ENCODE data around the gene SHMT1.
"Not testable (repeated sequence)": the region's sequence is repeated elsewhere in the genome, so short reads cannot be mapped to it uniquely, and the experiment has no call there.

SHMT1 gene

DNA sequence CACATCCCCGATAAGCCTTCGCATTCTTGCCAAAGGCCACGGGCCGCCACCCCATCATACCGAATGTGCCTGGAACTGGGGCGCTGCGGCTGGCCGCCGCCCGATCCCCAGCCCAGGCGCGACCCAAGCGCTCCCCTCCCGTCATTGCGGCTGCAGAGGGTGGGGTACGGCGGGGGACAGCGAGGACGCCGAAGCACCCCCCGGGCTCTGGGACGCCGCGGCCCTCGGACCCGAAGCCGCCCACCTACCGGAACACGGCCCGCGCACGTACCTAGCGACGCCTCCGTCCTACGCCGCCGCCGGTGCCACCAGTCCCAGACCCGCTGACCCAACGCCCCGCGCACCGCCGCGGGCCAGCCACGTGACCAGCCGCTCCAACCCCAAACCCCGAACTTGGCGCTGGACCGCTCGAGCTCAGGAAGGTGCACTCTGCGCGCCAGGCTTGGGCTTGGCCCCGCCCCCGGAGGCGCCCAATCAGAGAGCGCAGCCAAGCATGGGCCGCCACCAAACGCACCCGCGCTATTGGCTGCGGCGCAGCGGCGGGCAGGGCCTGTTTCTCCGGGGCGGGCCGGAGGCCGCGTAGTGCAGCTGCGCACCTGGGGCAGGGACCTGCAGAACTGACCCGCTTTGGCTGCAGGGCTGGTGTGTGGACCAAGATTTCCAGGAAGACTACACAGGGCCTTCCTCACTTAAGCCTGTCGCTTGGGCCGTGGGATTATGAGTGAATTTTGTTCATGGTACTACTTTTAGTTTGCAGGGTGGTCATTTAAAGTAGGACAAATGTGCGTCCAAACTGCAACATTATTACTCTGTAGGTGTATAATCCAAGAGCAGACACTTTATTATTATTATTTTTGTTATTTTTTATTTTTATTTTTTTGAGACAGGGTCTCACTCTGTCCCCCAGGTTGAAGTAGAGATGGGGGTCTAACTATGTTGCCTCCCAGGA is at the start of gene SHMT1:
TSS of gene SHMT1 (minus strand) at position 450 of the 949 bp plus-strand sequence. CDS start 7,569 bp downstream, outside the sequence.
- DNase-seq = peak; percentile 91

DNA sequence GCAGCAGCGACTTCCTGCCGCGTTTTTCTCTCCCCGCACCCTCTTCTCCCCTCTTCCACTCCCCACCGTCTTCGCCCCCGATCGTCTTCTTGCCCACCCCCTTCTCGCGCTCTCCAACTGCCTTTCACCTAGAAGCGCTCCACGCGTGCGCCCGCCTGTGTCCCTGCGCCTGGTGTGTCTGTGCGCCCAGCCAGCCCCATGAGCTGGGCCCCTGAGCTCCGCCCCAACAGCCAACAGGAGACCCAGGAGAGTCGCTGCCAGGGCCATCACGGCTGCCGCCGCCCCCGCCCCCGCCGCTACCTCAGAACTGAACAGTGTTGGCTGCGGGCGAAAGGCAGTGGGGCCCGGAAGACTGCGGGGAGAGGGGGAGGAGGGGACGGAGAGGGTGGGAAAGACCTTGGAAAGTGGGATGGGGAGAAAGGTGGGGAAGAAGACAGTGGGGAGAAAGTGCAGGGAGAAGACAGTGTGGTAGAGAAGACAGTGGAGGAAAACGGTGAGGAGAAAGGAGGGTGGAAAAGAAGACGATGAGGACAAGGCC is 48.7 kb upstream of the SHMT1 start:
- DNase-seq = not testable (repeated sequence)

DNA sequence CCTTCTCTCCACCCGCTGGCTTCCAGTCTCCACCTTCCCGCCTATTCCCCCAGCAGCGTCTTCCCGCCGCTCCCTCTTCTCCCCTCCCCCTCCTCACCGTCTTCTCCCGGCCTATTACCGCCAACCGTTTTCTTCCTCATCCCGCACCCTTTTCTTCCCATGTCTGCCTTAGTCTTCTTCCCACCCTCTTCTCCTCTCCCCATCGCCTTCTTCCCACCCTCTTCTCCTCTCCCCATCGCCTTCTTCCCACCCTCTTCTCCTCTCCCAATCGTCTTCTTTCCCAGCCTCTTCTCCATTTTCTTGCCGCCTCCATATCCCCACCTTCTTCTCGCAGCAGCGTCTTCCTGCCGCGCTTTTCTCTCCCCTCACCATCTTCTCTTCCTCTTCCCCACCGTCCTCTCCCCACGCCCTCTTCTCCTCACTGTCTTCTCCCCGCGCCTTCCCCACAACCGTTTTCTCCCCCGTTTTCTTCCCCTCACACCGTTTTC is 48.1 kb upstream of the SHMT1 start:
- peak; percentile 45 for DNase-seq

DNA sequence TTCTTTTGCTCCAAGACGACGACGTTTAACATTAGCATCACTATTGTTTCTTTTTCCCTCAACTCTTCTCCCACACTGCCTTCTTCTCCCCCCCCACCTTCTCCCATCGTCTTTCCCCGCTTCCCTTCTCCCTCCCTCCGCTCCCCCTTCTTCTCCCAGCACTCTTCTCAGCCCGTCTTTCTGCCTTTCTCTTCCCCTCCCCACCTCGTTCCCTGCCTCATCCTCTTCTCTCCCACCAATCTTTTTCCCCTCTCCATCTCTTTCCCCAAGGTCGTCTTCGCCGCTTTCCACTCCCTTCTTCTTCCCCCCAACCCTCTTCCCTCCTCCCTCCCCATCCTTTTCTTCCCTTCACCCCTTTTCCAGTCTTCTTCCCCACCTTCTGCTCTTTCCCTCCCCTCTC is 47.4 kb upstream of the SHMT1 start:
- DNase-seq = not testable (repeated sequence)

DNA sequence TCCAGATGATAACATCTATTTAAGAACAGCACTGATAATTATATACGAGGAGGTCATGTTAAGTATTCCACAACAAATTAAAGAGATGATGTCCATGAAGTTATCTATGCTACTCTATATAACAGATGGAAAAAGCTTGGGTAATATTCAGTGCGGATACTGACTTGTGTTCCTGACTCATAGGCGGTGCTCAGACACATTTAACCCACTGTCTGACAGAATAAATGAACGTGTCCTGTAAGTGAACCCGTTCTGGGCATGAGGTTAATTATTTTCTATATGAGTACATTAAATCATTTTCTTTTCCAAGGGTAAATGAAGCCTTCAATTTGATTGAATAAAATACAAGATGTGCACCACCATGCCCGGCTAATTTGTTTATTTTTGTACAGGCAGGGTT is 46.0 kb upstream of the SHMT1 start:
- DNase-seq = not testable (repeated sequence)

DNA sequence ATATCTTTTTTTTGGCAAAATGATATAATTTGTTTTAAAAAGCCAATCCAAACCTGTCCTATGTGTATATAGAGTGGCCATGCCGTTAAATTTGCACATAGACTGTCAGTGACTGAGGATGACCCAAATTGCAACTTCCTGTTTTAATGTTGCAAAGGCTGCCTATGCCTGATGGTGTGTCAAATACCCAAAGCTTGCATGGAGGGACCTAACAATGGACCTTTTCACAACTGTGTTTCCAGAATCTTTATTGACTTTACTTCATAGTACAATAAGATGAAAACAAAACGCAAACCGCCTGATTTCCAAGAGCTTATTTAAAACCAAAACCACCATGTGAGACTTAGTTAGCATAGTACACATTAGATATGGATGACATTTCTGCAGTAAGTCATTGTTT is 45.6 kb upstream of the SHMT1 start:
- not testable (repeated sequence) for DNase-seq

DNA sequence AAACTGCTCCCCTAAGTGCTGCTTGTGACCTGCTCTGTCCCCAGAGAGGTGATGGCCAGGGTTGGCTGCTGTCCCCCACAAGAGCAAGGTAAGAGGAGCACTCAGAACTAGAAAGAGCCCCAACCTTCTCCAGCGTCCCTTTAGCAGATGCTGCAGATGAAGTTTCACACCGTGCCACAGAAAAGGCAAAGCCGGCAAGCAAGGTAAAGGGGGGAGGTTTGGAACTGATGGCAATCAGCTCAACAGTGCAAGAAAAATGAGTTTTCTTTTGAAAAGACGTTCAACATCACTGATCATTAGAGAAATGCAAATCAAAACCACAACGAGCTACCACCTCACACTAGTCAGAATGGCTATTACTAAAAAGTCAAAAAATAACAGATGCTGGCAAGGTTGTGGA is 40.3 kb upstream of the SHMT1 start:
- DNase-seq = not testable (repeated sequence)

DNA sequence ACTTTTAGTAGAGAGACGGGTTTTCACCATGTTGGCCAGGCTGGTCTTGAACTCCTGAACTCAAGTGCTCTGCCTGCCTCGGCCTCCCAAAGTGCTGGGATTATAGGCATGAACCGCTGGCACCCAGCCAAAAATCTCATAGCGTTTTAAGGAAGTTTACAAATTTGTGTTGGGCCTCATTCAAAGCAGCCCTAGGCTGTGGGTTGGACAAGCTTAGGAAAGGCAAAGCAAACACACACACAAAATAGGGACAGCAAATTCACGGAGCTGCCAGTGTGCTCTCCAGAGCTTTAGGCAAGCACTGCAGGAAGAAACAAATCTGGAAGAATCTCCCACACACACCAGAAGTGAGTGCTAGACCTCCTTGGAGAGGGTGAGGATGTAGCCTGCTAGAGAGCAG is 39.8 kb upstream of the SHMT1 start:
- not testable (repeated sequence) for DNase-seq

DNA sequence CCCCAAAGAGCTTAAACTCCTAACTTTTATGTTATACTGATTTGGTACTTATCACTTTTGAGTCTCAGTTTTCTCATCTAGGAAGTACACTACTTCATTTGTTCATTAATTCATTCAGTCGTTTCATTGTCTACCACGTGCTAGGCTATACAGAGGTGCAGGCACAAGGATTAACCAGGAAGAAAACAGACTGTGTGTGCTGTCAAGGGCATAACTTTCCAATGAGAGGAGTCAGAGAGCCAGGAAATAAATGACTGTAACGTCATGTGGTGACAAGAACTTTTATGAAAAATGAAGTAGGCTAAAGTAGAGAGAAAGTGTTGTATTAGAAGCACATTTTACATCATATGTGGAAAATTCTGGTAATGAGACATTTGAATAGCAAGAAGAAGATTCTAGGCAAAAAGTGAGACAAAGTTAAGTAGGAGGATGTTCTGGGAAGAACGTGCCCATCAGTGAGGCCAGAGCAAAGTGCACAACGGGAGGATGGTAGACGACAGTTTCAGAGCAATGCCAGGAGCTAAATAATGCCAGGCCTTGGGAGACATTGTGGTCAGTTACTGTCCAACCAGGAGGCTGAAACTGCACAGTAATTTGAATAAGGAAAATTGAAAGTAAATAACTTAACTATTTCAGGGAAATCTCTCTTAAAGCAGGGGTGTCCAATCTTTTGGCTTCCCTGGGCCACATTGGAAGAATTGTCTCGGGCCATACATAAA is 38.7 kb upstream of the SHMT1 start:
- not testable (repeated sequence) for DNase-seq

DNA sequence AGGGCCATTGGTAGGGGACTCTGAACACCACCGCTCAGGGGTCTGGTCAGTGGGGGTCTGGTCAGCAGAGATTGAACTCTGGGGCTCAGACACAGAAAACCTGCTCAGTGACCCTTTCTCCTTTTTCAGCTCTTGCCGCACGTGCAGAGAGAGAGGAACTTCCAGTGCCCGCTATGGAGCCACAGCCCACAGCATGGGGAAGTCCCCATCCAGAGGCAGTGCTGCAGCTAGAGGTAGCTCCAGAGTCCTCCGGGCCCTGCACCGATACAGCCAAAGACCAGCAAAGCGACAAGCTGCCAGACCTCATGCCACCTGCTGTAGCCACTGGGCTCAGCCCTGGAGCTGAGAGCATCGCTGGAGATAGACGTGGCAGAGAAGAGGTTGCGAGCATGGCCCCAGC is 25.4 kb upstream of the SHMT1 start:
- DNase-seq = not testable (repeated sequence)

DNA sequence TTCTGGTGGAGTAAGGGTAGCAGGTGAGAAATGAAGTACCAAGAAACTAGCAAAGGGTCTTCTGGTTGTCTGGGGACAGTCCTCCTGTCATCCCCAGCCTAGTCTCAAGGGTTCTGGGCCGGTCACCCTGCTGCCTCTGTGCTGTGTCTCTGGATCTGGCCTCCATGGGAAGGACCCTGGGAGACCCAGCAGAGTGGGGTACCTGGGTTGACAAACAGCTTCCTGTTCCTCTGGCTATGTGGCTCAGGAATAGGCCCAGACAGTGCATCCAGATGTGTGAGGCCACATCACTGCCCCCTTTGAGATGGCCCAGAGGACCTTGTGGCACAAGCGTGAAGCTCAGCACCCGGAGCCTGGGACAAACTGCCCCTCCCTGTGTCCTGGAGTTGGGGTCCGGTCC is 24.9 kb upstream of the SHMT1 start:
- not testable (repeated sequence) for DNase-seq

DNA sequence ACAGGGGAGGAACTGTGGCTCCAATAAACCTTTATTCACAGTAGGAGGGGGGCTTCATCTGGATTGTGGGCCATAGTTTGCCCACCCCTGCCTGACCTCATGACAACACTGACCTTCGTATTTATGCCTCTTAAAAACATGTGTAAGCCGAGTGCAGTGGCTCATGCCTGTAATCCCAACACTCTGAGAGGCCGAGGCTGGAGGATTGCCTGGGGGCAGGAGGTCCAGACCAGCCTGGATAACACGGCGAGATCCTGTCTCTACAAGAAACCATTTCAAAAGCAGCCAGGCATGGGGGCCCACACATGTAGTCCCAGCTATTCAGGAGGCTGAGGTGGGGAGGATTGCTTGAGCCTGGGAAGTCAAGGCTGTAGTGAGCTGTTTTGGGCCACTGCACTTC is 24.2 kb upstream of the SHMT1 start:
- DNase-seq = not testable (repeated sequence)

DNA sequence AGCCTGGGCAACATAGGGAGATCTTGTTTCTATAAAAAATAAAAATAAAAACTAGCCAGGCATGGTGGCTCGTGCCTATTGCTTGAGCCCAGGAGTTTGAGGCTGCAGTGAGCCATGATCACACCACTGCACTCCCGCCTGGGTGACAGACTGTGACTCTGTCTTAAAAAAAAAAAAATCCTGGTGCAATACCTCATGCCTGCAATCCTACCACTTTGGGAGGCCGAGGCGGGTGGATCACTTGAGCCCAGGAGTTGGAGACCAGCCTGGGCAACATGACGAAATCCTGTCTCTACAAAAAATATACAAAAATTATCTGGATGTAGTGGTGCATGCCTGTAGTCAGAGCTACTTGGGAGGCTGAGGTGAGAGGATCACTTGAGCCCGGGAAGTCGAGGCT is 20.9 kb upstream of the SHMT1 start:
- DNase-seq = not testable (repeated sequence)

DNA sequence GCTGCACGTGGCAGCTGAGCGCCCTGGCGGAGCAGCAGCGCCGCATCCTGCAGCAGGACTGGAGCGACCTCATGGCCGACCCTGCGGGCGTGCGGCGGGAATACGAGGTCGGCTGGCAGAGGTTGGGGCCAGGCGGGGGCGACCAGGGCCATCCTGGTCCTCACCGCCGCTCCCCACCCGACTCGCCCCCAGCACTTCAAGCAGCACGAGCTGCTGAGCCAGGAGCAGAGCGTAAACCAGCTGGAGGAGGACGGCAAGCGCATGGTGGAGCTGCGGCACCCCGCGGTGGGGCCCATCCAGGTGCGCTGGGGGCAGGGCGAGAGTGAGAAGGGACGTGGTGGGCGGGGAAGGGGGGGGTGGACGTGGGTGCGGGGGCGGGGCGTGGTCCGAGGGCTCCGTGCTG is 19.7 kb upstream of the SHMT1 start:
- peak; percentile 23 for DNase-seq

DNA sequence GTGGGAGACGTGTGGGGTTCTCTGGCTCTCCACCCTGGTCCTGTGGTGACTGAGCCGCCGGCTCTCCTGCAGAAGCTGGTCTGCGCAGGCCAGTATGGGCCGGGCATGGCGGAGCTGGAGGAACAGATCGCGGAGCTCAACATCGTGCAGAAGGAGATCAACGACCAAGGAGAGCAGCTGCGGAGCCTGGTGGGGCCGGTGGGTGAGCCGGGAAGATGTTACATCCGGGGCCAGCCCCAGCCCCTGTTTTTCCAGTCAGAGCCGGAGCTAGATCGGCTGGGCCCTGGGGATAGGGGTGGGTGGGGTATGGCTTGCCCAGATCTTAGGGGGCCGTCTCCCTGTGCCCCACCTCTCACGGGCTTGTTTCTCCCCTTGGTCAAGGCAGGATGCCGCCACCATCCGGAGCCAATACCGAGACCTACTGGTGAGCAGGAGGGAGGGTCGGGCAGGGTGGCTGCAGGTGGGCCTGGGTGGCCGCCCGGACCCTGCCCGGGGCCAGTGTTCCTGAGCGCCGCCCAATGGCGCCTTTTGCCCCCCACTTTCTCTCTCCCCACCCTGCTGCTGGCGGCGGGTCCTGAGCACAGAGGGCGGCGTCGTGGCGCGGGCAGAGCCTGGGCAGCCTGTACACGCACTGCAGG is 19.2 kb upstream of the SHMT1 start:
- no peak for DNase-seq

DNA sequence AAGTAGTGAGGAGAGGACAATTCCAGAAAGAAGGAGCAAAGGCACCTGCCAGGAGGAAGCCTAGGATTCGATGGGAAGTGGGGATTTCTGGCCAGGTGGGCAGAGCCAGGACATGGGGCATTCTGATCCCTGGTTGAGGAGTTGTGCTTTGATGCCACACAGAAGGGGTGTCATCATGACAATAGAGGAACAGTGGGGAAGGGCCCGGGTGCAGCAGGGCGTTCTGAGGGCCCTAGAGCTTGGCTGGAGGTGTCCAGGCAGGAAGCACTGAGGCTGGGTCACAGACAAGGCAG is 18.5 kb upstream of the SHMT1 start:
- no peak for DNase-seq

DNA sequence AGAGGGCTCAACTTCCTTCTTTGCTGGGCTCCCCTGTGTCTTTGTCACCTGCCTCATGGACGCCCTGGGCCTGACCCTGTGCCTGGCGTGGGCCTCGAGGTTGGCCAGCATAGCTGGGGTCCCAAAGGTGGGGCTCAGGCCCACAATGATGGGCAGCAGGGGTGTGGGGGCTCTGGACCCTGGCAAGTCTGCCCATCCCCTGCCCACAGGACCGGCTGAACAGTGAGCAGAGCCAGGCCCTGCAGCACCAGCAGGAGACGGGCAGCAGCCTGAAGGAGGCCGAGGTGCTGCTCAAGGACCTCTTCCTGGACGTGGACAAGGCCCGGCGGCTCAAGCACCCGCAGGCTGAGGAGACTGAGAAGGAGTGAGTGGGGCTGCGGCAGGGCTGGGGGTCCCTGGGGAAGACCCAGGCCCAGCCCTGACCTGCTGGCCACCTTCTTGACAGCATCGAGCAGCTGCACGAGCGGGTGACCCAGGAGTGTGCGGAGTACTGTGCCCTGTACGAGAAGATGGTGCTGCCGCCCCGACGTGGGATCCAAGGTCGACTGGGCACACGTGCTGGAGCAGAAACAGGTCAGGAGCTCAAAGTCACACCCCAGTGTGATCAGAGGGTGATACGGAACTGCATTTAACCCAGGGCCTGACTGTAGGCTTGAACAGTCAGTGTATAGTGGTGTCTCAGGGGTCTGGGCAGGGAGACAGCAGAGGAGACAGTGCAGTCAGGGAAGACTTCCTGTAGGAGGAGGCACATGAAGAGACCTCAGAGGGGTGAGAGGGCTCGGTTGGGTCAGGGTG is 18.0 kb upstream of the SHMT1 start:
- no peak for DNase-seq

DNA sequence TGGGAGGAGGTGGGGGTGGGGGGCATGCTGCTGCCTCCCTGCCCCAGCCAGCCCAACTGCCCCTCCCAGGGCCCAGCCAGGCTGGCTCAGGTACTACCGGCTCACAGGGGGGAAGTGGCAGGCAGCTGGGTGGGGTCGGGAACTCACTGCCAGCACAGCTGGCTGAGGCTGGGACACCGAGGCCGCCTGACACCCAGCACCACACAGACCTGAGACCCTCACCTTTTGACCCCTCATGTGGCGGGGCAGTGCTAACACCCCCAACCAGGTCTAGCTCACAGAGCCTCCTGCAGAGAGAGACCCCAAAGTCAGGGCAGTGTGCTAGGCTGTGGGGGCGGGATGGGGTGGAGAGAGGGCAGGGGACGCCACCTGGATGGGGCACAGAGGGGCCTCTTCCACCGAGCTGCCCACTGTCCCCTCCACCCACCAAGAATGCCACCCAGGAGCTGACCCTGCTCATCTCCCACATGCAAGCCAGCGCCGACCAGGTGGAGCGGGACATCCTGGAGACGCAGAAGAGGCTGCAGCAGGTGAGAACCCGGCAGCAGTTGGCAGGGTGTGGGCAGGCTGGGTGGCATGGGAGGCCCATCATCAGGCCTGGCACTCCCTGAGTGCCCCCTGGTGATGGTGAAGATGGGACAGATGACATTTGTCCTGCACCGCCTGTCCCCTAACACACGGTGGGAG is 17.3 kb upstream of the SHMT1 start:
- DNase-seq = no peak

DNA sequence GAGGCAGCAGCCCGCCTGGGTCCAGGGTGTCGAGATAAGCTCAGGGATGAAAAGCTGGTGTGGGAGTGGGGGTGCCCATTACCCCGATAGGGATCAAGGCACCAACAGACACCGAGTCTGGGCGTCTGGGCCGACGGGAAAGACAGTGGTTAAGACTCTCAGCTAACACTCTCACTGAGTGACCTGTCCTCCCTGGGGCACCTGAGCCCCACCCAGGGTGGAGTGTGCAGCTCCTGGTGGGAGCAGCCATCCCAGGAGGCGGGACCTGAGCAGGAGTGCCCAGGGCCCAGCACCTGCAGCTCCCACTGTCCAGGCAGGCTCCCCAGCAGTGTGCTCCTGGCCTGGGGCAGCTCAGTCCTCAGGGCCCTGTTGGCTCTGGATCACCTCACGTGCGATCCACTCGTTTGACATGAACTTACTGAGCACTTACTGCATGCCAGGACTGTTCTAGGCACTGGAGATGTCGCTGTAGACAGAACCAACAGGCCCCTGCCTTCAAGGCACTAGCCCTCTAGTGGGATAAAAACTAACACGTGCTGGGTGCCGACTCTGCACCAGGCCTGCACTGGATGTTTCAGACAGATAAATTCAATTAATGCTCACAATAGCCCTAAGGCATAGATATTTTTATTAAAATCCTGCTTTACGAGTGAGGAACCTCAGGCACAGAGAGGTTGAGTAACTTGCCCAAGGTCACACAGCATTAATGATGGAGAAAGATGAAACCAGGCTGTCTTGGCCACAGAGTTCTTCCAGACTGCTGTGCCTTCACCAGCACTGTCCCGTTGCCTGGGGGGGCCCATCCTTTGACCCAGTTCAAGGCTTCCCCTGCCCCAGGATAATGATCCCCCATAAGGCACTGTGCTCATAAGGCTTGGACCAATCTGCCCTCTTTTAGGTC is 16.1 kb upstream of the SHMT1 start:
- no peak for DNase-seq

DNA sequence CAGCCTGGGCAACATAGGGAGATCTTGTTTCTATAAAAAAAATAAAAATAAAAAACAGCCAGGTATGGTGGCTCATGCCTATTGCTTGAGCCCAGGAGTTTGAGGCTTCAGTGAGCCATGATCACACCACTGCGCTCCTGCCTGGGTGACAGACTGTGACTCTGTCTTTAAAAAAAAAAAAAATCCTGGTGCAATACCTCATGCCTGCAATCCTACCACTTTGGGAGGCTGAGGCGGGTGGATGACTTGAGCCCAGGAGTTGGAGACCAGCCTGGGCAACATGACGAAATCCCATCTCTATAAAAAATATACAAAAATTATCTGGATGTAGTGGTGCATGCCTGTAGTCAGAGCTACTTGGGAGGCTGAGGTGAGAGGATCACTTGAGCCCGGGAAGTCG is 15.3 kb upstream of the SHMT1 start:
- not testable (repeated sequence) for DNase-seq

DNA sequence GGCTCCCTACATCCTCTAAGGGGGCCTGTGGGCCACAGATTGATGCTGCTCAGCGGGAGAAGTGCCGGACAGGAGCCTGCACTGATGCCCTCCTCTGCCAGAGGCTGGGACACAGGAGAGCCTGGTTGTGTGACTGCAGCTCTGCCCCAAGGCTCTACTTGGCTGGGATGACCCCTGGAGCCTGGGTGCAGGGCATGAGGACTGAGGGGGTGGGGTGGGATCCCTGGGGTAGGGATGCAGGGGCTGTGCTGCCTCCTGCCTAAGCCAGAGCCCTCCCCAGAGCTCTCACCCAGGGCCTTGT is 14.8 kb upstream of the SHMT1 start:
- no peak for DNase-seq
